Fibroblast of mammary gland (primary cell): ENCODE results near the gene DYNC1I1.

Experiments
- DNase-seq: peaks from one replicate; pipeline ENCODE4 v3.0.0-alpha.2; 2010; ENCODE audit warnings: low read depth
- H3K4me3 ChIP-seq: 2 replicates; pipeline ENCODE4 v1.5.1; 2011; ENCODE audit warnings: low read depth, mild to moderate bottlenecking, low read length, moderate library complexity; ENCODE audit not compliant: control insufficient read depth
- CTCF ChIP-seq: conservative IDR thresholded peaks from 2 replicates; pipeline ENCODE4 v1.5.1; 2011; ENCODE audit warnings: low read depth, low read length, inconsistent platforms; ENCODE audit not compliant: control insufficient read depth, insufficient read depth

DYNC1I1 gene

GRCh38 chr7:95897557-95898251 lies 125.3 kb downstream of the DYNC1I1 start:
- no peak for TF ChIP-seq CTCF
- no peak for DNase-seq
- H3K4me3 ChIP-seq, result no peak overlapping the region

- no peak for DNase-seq
- no peak overlapping the region for H3K4me3 ChIP-seq
- no peak for TF ChIP-seq CTCF
Observed at GRCh38 chr7:95899919-95900513, 127.7 kb downstream of the DYNC1I1 start.

GRCh38 chr7:95901006-95901405 lies 128.7 kb downstream of the DYNC1I1 start:
- no peak for TF ChIP-seq CTCF
- H3K4me3 ChIP-seq, result no peak overlapping the region
- no peak for DNase-seq

- no peak overlapping the region for H3K4me3 ChIP-seq
- no peak for TF ChIP-seq CTCF
- no peak for DNase-seq
Observed at GRCh38 chr7:95904099-95904498, 131.7 kb downstream of the DYNC1I1 start.

- no peak for DNase-seq
- no peak for TF ChIP-seq CTCF
- no peak overlapping the region for H3K4me3 ChIP-seq
Observed at GRCh38 chr7:95905167-95905566, 132.8 kb downstream of the DYNC1I1 start.

- no peak for DNase-seq
- TF ChIP-seq CTCF, result no peak
- H3K4me3 ChIP-seq, result no peak overlapping the region
Observed at GRCh38 chr7:95906851-95907250, 134.5 kb downstream of the DYNC1I1 start.
